SH-SY5Y (cell line): ENCODE data around the gene JAKMIP2.

Experiments used
- GATA2 ChIP-seq: IDR thresholded peaks from 2 replicates; pipeline ENCODE4 v1.6.1; 2011; ENCODE audit warnings: mild to moderate bottlenecking, low read depth, low read length
- GATA3 ChIP-seq: IDR thresholded peaks from 2 replicates; pipeline ENCODE4 v1.6.1; 2011; ENCODE audit warnings: low read depth, mild to moderate bottlenecking, low read length, moderate library complexity

The JAKMIP2 gene

GRCh38 chr5:147742151-147742550, 40.4 kb downstream of the JAKMIP2 start:
- TF ChIP-seq GATA2 (no peak), GATA3 (no peak)

DNA sequence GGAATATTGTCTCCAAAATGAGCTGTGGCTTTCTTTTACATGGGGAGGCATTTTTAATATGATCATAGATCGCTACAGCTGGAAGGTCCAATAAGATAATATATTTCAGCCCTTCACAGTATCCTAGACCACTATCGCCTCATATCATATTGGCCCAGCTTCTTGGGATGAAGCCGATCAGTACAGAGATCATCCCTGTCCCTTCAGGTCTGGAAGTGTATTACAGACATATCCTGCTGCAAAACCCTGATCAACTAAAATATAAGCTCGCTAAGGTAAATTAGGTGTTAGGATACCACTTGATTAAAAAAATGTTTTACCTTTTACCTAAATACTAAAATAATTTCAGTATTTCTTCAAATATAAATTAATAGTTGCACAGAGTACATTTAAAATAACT, 41.7 kb downstream of the JAKMIP2 start:
- TF ChIP-seq GATA3 (no peak), GATA2 (no peak)

- TF ChIP-seq GATA2 (no peak), GATA3 (no peak)
Observed at GRCh38 chr5:147737921-147738320, 44.6 kb downstream of the JAKMIP2 start.

GRCh38 chr5:147735621-147736125, 46.9 kb downstream of the JAKMIP2 start:
- TF ChIP-seq GATA3 = no peak
- no peak for TF ChIP-seq GATA2

DNA sequence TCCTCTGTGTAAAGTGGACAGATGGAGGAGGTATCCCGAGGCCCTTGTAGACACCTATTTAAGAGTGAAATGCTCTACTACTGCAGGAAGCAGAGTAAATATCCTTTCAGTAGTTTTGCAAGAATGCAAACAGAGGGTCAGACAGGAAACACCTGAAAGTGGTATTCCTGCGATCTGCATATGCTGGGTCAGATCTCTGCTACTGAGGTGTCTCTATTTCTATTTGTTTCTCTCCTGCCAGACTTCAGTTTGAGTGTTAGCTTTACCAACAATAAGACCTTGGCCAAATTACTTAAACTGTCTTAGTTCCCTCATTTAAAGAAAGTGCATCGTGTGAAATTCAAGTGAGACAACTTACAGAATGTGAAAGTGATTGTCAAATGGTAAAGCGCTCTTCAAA, 47.6 kb downstream of the JAKMIP2 start:
- TF ChIP-seq GATA2 = no peak
- no peak for TF ChIP-seq GATA3

GRCh38 chr5:147733075-147733474, 49.5 kb downstream of the JAKMIP2 start:
- TF ChIP-seq GATA2 = no peak
- TF ChIP-seq GATA3 = no peak

DNA sequence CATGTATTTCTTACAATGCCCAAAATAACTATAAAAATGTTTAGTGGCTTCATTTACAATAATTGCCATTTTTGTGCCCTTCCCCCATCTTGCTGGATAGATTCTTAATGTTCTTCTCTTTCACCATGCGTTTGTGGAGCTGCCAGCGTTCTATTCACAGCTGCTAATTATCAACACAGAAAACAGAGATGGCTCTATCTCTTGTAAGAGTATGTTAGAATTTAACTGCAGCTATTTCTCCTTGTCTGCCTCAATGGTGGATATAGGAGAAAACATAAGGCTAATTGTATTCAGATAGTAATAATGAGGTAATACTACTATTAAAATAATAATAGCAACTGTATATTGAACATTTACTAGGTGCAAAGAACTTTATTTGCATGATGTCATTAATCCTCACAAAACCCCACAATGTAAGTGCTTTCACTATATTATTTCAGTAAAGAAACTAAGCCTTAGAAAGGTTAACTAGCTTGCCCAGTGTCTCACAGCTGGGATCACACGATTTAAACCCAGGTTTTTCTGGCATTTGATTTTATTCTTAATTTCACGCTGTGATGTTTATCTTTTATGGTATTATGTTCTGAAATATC, 50.1 kb downstream of the JAKMIP2 start:
- no peak for TF ChIP-seq GATA3
- TF ChIP-seq GATA2 = no peak

GRCh38 chr5:147731431-147732290, 50.9 kb downstream of the JAKMIP2 start:
- no peak for TF ChIP-seq GATA3
- TF ChIP-seq GATA2 = no peak

DNA sequence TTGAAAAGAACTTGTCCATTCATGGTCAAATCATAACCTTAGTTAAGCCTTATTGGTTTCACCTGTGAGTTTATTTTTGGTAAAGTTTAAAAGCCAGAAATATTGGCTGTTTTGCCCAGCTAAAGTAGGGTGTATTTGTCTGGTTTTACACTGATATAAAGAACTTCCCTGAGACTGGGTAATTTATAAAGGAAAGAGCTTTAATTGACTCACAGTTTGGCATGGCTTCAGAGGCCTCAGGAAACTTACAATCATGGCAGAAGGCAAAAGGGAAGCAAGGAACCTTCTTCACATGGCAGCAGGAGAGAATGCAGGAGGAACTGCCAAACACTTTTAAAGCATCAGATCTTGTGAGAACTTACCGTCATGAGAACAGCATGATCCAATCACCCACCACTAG, 55.3 kb downstream of the JAKMIP2 start:
- TF ChIP-seq GATA2 (no peak), GATA3 (no peak)

DNA sequence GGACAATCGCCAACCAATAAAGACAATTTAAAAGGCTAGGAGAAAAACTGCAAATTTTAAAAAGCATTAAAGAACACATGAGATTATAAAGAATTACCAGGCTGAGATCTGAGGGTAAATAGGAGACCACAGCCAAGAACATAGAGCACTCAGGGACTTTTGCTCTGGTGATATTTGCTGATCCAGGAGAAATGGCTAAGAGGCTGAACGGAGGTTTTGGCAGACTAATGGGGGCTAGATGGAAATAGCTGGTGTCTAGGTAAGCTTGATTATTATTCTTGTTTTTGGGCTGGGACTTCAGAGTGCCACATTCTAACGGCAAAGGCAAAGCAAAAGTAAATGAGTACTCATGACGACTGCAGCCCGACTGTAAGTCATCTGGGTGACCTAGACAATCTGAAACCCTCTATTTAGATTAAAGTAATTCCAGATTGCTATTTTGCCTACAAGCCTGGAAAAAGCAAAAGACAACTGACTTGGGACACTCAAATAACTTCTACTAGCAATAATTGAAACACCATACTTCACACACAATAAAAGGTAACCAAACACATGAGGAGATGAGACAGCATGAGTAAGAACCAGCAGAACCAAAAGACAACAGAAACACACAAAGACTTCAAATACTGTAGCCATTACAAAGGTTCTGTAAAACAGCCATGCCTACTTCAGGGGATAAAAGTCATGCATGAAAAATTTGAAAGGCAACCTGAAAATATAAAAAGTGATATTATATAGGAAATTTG, 68.8 kb downstream of the JAKMIP2 start:
- TF ChIP-seq GATA3 (no peak), GATA2 (no peak)

DNA sequence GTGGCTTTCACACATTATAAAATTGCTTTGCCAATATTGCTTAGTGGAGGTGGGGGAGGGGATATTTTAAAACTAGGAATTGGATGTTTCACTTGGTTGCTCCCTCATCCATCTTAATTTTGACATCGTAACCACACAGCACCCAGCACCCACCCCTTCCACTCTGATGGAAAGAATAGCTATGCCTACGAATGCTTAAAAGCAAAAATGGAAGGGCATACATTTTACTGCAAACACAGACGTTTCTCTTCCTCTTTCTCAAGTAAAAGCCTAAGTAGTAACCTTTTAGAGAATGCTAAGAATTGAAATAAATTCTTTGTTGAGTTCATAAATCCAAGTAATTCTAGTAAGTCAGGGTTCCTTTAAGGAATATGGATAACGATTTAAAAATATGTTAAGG, 69.9 kb downstream of the JAKMIP2 start:
- no peak for TF ChIP-seq GATA3
- no peak for TF ChIP-seq GATA2

GRCh38 chr5:147712019-147712418, 70.5 kb downstream of the JAKMIP2 start:
- TF ChIP-seq GATA2 (no peak), GATA3 (no peak)

- TF ChIP-seq GATA3 (no peak), GATA2 (no peak)
Observed at GRCh38 chr5:147711019-147711418, 71.5 kb downstream of the JAKMIP2 start.

GRCh38 chr5:147708708-147709107, 73.8 kb downstream of the JAKMIP2 start:
- TF ChIP-seq GATA3 = no peak
- TF ChIP-seq GATA2 = no peak
